Brain microvascular endothelial cell (primary cell): Measurements from ENCODE around the gene ANKRD9.

Experiments used
- DNase-seq: peaks from one replicate; pipeline ENCODE4 v3.0.0-alpha.2; 2020
- H3K27ac ChIP-seq: fragments of 250-450 bp; sonication (Bioruptor Pico); 2 replicates; pipeline ENCODE4 v1.5.1; 2020; ENCODE audit warnings: mild to moderate bottlenecking, moderate library complexity
- H3K27me3 ChIP-seq: fragments of 250-450 bp; sonication (Bioruptor Pico); replicated peaks from 2 replicates; pipeline ENCODE4 v1.5.1; 2020; ENCODE audit warnings: mild to moderate bottlenecking
- H3K36me3 ChIP-seq: fragments of 250-450 bp; sonication (Bioruptor Pico); replicated peaks from 2 replicates; pipeline ENCODE4 v1.5.1; 2020; ENCODE audit warnings: mild to moderate bottlenecking
- H3K4me3 ChIP-seq: 2 replicates; pipeline ENCODE4 v1.5.1; 2011; ENCODE audit warnings: low read depth, mild to moderate bottlenecking, control low read depth, low read length, moderate library complexity
- CTCF ChIP-seq: IDR thresholded peaks from 2 replicates; pipeline ENCODE4 v1.5.1; 2011; ENCODE audit warnings: low read depth, mild to moderate bottlenecking, moderate library complexity, low read length, control low read depth, inconsistent platforms; ENCODE audit errors: missing control alignments
- in situ Hi-C: cut with HindIII; loops from 2 replicates; pipeline ENCODE4 v1.10.0; 2017; ENCODE audit warnings: low sequenced_read_pairs, low pct_ligation_motif_present

Gene ANKRD9

GRCh38 chr14:102457509-102457908, 52.1 kb downstream of the ANKRD9 start:
- Histone ChIP-seq H3K36me3 (peaks cover 16% of the 10 kb centered on the region), H3K27ac (no peak overlapping the region), H3K4me3 (no peak overlapping the region), H3K27me3 (no peaks in the 10 kb centered on the region)
- no peak for TF ChIP-seq CTCF
- no peak for DNase-seq
- in situ Hi-C loops: no loop called here

GRCh38 chr14:102454711-102455110, 54.9 kb downstream of the ANKRD9 start:
- peaks cover 36% of the 10 kb centered on the region for H3K36me3 ChIP-seq
- in situ Hi-C loops: no loop called here

GRCh38 chr14:102452302-102452701, 57.3 kb downstream of the ANKRD9 start:
- Histone ChIP-seq H3K36me3 (peaks cover 40% of the 10 kb centered on the region), H3K27ac (no peak overlapping the region), H3K27me3 (no peaks in the 10 kb centered on the region), H3K4me3 (no peak overlapping the region)
- TF ChIP-seq CTCF: no peak
- DNase-seq: no peak
- in situ Hi-C loops: no loop called here

More at GRCh38 chr14:102454711-102455110, 54.9 kb downstream of the ANKRD9 start:
- H3K4me3 ChIP-seq: no peak overlapping the region
- no peaks in the 10 kb centered on the region for H3K27me3 ChIP-seq
- no peak for TF ChIP-seq CTCF
- no peak overlapping the region for H3K27ac ChIP-seq
- no peak for DNase-seq
